Gastrocnemius medialis (tissue), 4 donors: ENCODE results near the gene PP2D1.

ENCODE experiments used
- POLR2A ChIP-seq, 2 donors: fragments of 450-650 bp; IDR thresholded peaks; one replicate each; pipeline ENCODE4 v1.6.1; 2017; ENCODE audit warnings: antibody characterized with exemption in 2 of 2, mild to moderate bottlenecking in 2 of 2, moderate library complexity in 2 of 2
- TF ChIP-seq, protein P1 (sequence below), 5 experiments: fragments of 450-650 bp in 3 of 5; fragments of 200-600 bp in 2 of 5; sonication (generic) in 2 of 5; IDR thresholded peaks in 4 of 5; conservative IDR thresholded peaks in 1 of 5; 1 replicate in 4 of 5; 2 replicates in 1 of 5; pipeline ENCODE4 v1.5.1; 2016 to 2019; ENCODE audit warnings: antibody characterized with exemption in 5 of 5, mild to moderate bottlenecking in 3 of 5, moderate library complexity in 3 of 5

DNA sequence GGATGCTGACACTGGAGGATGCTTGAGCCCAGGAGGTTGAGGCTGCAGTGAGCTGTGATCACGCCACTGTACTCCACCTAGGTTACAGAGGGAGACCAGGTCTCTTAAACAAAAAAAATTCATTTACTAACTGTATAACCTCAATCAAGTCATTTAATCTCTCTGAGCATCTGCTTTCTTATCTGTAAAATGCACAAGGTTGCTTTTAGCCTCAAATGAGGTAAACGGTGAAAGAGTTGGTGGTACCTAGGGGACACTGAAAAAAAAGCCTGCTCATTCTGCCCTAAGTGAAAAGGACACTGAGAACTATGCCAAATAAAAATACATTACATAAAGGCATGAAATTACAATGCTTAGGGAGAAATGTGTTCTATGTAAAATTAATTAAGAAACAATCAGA, 3.4 kb downstream of the PP2D1 start:
- no peak for TF ChIP-seq POLR2A (IDR thresholded peaks at IDR 0.05)
- TF ChIP-seq, protein P1, sequence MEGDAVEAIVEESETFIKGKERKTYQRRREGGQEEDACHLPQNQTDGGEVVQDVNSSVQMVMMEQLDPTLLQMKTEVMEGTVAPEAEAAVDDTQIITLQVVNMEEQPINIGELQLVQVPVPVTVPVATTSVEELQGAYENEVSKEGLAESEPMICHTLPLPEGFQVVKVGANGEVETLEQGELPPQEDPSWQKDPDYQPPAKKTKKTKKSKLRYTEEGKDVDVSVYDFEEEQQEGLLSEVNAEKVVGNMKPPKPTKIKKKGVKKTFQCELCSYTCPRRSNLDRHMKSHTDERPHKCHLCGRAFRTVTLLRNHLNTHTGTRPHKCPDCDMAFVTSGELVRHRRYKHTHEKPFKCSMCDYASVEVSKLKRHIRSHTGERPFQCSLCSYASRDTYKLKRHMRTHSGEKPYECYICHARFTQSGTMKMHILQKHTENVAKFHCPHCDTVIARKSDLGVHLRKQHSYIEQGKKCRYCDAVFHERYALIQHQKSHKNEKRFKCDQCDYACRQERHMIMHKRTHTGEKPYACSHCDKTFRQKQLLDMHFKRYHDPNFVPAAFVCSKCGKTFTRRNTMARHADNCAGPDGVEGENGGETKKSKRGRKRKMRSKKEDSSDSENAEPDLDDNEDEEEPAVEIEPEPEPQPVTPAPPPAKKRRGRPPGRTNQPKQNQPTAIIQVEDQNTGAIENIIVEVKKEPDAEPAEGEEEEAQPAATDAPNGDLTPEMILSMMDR (IDR thresholded peaks at IDR 0.05 in 4 of 5, conservative IDR thresholded peaks at IDR 0.05 in 1 of 5): no peak
